GF-D8 (cell line): Measurements from ENCODE around the gene INSRR.

ENCODE experiments used
- DNase-seq: peaks from one replicate; lab custom pipeline; 2025; lab: John Stamatoyannopoulos, UW

The INSRR gene

DNA sequence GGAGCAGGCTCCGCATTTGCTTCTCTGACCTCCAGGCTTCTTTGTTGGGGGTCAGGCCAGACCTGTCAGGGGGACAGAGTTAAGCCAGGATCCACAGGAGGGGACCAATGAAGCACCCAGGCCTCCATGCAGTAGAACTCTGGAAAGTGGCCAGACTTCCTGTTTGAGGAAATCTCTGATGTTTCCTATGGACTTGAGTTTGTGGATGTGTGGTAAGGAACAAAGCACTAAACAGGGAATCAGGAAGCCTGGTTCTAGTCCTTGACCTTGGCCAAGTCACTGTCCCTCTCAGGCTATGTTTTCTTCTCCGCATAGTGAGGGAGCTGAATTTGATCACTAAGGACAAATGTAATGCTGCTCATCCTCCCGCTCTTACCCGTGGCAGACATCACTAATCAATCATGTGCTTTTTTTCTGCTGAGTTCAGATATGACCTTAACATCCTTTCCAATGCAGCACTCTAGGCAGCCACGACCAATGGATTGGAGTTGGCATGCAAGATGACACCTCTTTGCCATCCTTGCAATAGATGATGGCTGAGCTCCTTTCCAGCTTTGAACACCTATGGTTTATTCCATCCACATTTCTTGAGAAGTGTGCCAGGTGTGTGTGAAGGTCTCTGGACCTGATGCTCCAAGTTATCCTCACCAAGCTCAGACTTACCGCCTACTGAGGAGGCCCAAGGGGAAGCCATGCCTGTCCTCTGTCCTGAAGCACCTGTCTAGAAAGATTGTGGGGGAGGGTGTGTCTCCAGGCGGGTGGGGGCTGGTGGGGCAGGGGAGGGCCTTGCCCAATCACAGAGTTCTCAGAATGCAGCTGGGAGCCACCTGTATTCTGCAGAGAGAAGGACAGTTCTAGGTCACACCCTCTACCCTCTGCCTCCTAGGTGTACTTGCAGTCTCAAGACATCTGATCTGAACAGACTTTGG lies 52.1 kb downstream of the INSRR start:
- DNase-seq = no peak

DNA sequence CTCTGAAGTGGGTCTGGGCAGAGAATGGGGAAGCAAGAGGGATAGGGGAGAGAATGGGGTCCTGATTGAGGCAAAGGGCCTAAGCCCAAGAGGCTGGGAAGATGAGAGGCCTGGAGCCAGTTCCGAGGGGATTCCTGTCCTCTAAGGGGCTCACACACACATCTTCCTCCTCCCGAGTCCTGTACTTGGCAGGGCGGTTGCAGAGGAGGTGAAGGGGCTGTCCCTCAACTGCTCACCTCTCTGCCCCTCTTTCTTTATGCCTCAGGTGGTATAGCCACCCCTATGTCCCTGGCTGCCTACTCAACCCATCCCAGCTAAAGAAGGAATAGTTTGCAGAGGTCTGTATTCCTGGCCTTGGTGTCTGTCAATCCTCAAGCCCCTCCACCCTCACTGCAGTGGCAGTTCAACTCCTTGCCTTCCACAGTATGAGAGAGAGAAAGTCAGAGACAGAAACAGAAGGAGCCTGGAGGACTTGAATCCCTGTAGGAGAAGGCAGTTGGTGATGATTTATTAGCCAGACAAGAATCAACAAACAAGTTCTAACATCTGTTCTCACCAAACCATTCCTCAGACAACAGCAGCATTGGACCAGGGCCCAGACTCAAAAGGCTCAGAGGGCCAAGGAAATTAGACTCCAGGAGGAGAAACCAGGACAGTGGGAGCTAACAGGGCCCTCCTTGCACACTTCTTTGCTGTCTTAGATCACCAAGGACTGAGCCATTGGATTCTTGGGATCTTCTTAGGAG lies 53.0 kb downstream of the INSRR start:
- no peak for DNase-seq

DNA sequence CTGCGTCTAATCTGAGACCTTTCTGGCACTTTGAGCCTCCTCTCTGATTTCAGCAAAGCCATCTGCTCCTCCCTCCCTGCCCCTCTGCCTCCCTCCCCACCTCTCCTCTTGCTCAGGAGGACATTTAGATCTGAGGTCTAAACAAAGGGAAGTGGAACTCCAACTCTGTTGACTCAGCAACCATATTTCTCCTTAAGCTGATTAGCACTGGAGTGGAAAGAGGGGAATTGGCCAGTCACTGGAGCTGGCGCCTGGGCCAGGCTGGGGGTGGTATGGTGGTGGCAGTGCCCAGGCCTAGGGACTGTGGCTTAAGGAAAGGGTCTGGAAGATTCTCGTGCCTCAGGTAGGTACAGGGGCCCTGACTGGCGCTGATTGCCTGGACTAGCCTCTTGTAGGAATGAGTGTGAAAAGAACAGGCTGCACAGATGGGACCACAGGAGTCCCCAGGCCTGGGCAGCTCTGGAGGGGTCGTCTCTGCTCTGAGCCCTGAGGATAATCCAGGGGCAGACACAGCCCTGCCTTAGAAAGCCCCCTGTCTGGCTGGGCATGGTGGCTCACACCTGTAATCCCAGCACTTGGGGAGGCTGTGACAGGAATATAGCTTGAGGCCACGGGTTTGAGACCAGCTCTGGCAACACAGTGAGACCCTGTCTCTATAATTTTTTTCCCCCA lies 54.2 kb downstream of the INSRR start:
- DNase-seq = peak; percentile 56

DNA sequence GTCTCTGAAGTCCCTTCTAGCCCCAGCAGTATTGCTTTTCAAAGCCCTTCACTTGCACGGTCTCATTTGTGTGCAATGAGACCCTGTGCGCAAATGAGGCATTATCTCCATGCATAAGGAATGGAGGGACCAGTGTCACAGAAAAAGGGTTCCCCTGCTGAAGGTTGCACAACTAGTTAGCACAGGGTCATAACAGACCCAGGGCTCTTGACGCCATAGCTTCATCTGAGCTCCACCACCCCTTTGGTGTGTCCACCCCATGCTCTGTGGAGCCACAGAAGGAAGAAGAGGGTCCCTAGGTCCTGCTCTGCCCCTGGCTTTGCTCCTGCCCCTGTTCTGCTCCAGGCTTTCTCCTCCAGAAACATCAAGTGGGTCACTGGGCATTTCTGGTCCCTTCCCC lies 54.9 kb downstream of the INSRR start:
- no peak for DNase-seq

DNA sequence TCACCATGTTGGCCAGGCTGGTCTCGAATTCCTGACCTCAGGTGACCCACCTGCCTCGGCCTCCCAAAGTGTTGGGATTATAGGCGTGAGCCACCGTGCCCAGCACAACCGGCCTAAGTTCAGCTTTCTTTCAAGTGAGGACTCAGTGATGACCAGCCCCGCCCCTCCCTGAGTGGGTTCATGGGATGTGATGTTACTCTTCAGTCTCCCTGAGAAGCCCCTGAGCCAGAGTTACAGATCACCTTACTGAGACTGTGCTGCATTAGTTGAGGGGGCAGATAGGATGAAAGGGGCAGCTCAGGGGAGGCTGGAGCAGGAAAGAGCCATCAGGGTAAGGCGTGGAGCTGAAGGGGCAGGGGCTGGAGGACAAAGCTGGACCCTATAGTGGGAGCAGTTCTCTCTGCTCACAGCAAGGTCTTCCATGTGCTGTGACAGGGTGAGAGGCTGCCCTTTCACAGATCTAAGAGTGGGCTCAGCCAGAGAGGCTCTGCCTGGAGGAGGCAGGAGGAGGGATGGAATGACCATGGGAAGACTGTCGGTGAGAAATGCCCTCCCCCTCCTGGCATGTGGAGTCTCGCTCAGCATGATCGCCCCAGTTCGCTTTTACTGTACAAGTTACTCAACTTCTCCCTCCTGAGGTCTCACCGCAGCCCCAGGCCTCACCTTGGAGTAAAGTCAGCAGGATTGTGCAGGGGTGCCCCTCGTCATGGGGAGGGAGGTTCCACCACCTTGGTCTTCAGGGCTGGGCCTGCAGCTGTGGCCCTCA lies 55.6 kb downstream of the INSRR start:
- DNase-seq = no peak

DNA sequence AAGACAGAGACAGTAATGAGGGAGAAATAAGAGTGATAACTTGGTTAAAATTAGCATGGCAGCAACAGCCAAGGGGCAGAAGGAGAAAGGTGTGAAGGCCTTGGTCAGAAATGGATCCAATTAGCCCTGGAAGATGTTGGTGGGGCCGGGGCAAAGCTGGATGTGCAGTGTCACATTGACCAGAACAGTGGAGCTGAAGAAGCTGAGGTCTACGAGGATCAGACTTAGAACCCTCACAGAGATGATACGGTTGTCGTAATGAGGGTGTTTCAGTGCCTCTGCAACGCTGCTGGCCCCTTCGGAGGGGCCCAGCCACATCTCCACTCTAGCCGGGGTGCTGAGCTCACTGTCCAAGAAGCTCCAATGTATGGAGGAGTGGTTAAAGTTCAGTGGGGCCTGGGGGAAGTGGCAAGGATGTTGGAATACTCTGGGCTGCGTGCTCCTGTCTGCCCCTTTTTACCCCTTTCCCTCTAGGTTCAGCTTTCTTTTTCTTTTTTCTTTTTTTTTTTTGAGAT lies 56.4 kb downstream of the INSRR start:
- DNase-seq = no peak

DNA sequence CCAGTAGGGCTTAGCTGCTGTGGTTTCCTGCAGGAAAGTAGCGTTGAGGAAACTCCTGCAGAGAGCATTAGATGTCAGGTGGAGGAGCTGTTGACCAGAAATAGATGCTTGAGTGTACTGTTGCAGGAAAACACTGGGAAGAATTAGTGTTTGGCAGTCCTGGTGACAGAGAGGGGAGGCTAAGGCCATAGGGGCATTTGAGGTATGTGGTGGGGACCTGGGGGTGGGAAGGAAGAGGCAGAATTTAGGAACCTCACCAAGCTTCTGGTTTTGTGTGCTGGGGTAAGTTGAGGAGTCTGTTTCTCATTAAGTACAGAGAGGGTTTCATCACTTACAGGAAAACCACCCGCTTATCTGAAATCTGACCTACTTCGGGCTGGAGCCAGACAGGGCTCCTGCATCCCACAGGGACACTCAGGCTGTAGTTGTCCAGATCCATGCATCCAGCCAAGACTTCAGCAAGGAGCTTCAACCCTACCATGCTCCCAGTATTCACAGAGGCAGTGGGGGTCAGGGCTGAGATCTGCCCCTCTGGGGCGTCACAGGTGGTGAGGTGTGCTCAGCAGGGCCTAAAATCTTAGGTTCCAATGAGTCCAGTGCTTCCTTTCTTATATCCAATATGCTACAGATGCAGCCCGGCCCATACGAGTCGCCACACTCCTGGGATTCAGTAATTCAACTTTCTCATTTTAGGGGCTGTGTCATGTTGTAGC lies 57.4 kb downstream of the INSRR start:
- peak; percentile 64 for DNase-seq

DNA sequence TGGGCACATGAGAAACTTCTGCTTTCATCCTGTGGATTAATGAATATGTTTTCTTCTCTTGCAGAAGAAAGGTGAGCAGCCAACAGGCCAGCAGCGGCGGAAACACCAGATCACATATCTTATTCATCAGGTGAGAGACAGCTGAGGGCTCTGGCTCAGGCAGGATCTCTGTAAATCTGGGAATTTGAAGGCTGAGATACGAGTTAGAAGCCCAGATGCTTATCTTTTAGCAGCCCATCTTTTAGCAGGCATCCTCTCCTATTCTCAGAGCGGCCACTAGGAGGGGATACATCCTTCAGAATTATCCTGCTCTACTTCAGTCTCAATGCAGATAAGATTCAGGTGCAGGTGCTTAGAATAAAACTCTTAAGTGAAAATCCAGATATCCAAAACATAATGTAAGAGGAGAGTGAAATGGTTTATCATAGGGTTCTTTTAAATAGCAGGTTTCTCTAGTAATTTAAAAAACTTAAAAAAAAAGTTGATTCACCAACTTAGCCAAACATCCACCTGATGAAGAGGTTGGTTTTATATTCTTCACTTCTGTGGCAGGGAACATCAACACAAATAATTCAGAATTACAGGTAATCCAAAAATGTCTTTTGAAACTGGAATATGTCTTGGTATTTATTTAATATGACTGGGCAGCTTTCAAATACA lies 61.6 kb downstream of the INSRR start:
- DNase-seq = peak; percentile 30

DNA sequence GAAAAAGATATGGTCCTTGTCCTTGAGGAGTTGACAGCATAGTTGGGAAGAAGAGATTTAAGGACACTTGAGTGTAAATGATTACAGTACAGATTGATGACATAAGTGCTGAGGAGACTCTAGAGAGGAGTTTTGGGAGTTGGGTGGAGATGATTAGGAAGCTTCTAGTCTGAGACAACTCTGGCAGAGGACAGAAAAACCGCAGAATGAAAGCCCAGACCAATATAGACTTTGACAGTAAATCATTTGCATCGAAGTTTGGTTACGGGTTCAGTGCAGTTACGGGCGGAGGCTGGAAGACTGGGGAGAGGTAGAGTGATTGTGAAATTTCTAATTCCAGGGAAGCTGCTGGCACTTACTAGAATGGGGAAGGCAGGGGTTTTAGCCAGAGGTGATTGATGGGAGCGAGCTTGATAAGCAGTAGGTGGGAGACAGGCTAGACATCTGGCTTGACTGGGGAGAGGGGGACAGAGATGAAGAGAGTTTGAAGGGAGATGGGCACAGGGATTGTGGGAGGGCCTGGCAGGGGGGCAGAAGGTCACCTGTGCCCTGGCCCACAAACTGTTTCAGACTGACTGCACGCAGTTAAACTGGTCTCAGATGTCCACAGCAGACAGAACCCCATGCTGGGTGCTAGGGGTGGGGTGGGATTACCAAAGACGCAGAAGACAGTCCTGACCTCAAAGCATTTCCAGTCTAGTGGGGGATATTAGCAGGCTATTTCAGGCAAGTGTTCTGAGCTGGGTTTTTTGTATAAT lies 62.4 kb downstream of the INSRR start:
- DNase-seq = no peak

DNA sequence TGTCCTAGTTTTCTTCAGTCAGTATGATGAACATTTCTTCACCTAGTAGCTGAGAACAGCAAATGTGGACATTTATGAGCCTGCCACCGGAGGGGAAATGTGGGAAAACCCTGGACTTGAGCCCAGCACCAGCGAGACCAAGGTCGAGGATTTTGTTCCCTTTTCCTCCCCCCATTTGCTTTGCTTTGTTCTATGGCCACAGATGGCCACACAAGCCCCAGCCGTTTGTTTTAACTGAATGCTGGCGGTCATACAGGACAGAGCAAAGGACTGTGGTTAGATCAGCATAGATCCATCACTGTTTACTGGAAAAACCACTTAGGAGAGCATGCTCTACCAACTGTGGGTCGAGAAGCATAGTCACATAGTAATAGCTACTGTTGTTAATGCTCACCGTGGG lies 63.1 kb downstream of the INSRR start:
- peak; percentile 56 for DNase-seq

DNA sequence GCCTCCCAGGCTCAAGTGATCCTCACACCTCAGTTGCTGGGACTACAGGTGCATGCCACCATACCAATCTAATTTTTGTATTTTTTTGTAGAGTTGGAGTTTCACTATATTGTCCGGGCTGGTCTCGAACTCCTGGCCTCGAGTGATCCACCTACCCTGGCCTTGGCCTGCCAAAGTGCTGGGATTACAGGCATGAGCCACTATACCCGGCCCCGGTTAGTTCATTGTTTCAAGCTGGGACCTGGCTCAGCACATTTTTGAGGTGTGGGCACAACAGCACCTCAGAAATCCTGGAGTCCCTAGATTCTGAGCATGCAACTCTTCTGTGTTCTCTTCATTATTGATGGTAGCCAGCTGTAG lies 63.6 kb downstream of the INSRR start:
- no peak for DNase-seq

DNA sequence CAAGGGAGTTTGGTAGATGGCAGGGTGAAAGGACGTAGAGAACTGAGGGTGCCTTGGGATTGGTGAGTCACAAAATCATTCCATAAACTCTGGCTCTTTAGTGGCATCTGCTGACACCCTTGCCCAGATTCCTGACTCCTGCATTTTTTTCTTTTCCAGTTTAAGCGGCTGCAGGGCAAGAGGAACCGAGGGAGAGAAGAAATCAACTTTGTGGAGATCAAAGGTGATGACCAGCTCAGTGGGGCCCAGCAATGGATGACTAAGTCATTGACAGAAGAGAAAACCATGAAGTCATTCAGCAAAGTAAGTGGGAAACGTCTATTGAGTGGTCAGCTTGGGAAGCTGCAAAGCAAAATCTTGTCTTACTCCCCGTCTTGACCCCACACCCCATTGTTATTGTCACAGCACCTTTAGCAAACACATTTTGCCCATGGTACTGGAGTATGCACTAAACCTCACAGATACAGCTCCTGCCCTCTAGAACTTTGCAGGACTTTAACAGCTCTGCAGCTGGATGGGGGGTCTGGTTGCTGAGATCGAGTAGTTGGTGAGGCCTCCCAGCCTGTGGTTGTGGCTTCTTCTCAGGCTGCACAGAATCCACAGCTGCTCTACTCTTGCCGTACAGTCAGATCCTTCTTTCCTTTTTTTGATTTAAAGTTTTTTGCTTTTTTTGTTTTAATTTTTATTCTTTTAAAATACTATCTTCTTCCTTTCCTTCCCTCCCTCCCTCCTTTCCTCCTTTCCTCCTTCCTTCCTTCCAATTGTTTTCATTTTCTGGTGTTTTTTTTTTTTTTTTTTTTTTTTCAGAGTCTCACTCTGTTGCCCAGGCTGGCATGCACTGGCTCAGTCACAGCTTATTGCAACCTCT lies 64.2 kb downstream of the INSRR start:
- DNase-seq = peak; percentile 40
